Measurements from ENCODE around the gene MYB.
"Not testable (repeated sequence)": the region's sequence is repeated elsewhere in the genome, so short reads cannot be mapped to it uniquely, and the experiment has no call there.

Gene MYB

DNA sequence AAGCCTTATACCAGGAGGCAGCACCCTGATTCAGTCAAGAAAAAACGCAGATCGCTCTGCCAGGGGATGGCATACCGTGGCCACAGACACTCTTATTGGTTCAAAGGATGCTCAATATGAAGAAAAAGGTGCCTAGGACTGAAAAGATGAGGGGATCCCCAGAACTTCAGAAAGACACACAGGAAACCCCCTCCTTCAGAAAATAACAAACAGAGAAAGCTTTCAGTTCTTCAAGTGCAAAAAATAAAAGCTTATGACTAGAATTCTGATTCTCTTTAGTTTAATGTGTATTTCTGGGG lies 17.7 kb upstream of the MYB start:
- DNase-seq (ENCODE audit: low read depth in 2 of 2): no peak

DNA sequence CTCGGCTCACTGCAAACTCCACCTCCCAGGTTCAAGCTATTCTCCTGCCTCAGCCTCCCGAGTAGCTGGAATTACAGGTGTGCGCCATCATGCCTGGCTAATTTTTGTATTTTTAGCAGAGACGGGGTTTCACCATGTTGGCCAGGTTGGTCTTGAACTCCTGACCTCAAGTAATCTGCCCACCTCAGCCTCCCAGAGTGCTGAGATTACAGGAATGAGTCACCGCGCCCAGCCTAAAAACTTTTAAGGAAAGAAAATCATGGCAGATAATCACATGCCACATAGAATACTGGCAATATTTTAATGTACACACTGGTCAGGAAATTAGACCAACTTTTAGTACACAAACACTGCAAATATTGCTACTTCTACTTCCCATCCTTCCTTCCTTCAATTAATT lies 16.7 kb upstream of the MYB start:
- DNase-seq (ENCODE audit: low read depth in 2 of 2): not testable (repeated sequence)

- DNase-seq (ENCODE audit: low read depth in 2 of 2): no peak
Measured at GRCh38 chr6:135165031-135165430, 16.1 kb upstream of the MYB start.

DNA sequence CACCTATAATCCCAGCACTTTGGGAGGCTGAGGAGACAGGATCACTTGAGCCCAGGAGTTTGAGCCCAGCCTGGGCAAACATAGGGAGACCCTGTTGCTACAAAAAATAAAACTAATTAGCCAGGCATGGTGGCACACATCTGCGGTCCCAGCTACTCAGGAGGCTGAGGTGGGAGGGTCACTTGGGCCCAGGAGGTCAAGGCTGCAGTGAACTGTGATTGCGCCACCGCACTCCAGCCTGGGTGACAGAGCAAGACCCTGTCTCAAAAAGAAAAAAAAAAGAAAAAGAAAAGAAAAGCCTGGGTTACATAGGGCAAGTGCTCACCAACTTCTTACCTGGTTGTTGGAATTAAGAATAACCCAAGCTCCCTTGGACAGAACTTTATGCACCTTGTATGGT lies 14.6 kb upstream of the MYB start:
- DNase-seq (ENCODE audit: low read depth in 2 of 2): no peak

DNA sequence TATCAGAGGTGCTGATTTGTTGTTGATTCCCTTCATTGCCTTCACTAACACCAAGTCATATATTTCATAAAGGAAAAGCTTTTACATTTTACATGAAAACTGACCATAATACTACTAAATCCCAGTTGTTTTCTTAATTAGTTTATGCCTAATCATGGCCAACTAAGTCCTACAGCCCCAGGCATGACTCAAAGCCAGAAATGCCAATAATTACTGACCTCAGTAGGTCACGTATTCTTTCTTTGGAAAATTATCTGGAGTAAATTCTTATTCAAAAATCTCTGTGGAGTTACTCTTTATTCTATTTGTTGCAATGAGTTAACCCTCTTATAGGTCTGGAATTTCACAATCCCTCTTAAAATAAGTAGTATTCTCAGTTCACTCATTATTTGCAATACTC lies 13.5 kb upstream of the MYB start:
- no peak for DNase-seq (ENCODE audit: low read depth in 2 of 2)

DNA sequence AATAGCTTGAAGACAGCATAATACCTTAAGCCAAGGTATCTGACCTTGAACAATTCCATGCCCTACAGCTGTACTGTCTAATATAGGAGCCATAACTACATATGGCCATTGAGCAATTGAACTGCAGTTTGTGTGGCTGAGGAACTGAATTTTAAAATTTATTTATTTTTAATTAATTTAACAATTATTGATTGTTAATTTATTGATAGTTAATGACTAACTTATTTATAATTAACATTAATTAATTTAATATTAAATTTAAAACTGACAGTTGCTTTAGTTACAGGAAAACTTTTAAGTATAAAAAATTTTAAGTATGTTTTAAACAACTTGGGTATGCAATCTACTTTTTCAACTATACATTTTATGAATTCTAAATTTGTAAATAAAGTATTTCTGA lies 12.3 kb upstream of the MYB start:
- no peak for DNase-seq (ENCODE audit: low read depth in 2 of 2)

DNA sequence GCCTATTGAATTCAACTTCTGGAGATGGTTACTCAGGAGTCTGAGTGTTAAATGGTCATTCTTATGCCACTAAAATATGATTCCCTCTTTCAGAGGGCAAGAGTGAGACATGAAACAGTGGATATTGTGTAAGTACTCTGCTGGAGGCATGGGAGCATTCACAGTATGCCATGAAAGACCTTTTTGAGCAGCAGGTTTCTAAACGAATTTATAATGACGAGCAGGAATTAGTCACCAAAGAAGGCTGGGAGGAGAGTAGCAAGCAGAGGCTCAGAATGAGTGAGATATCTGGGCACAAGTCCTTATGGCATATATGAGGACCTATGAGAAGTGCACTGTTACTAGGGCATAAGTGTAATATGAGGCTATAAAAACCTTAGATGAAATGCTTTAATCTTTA lies 10.9 kb upstream of the MYB start:
- DNase-seq (ENCODE audit: low read depth in 2 of 2): no peak

DNA sequence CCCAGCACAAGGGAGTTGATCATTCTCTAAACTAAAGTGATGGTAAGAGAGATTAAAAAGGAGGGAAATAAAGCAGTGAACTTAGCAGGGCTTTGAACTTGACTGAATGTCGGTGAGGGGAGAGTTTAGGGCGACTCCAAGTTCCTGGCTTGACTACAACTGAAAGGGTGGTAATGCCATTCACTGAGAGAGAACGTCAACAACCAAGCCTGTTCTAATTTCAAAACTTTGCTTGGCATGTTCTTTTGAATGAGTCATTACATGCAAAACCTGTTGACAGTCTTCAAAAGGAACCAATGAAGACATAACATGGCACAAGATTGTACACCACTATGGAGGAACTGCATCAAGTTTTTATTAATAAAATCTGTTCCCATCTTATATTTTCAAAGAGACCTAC lies 10.3 kb upstream of the MYB start:
- peak in 1 of 2 donors; percentile 19 for DNase-seq (ENCODE audit: low read depth in 2 of 2)

- no peak for DNase-seq (ENCODE audit: low read depth in 2 of 2)
Measured at GRCh38 chr6:135173242-135173988, 7.7 kb upstream of the MYB start.

DNA sequence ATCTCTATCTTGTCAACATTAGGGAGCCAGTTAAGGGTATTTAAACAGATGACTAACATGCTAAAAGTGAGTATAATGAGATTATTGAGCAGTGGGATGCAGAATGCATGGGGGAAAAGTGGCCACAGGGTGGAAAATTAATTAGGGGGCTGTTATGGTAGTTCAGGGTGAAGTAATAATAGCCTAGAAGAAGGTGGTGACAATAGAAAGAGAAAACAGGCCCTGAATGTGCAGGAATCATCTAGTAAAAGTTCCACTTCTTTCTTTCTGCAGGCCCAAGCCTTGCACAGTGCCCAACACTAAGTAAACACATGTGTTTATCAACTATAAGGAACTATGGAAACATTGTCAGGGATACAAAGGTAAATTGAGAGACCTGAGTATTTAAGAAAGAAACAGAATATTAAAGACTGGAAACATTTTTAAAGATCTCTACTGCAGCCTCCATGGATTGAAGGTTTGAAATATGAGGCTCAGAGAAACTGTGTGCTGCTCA lies 7.1 kb upstream of the MYB start:
- no peak for DNase-seq (ENCODE audit: low read depth in 2 of 2)

- DNase-seq (ENCODE audit: low read depth in 2 of 2): no peak
Measured at GRCh38 chr6:135176058-135176457, 5.0 kb upstream of the MYB start.

GRCh38 chr6:135176464-135176863 lies 4.6 kb upstream of the MYB start:
- DNase-seq (ENCODE audit: low read depth in 2 of 2): no peak

DNA sequence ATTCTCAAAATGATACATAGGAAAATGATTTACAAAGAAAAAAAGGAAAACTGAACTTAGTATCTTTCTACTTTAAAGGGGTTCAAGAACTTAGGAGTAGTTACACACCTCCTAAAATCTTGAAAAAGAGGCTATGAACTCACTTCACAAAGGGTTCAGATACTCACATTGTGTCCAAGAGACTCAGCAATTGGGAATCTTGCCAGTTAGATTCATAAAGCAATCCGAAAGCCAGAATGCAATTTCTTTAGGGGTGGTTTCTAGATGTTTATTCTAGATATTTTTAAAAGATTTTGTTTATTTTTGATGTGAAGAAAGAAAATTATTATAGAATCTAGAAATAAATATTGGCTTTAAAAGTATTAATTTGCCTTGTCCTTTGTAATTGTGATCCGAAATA lies 1.7 kb upstream of the MYB start:
- no peak for DNase-seq (ENCODE audit: low read depth in 2 of 2)

- peak in 1 of 2 donors; percentile 12 for DNase-seq (ENCODE audit: low read depth in 2 of 2)
Measured at GRCh38 chr6:135179920-135180541, 1.1 kb upstream of the MYB start.

GRCh38 chr6:135181333-135182070 lies 394 bp downstream of the MYB start:
- no peak for DNase-seq (ENCODE audit: low read depth in 2 of 2)

- peak in 1 of 2 donors; percentile 17 for DNase-seq (ENCODE audit: low read depth in 2 of 2)
Measured at GRCh38 chr6:135182071-135183001, 1.2 kb downstream of the MYB start.

DNA sequence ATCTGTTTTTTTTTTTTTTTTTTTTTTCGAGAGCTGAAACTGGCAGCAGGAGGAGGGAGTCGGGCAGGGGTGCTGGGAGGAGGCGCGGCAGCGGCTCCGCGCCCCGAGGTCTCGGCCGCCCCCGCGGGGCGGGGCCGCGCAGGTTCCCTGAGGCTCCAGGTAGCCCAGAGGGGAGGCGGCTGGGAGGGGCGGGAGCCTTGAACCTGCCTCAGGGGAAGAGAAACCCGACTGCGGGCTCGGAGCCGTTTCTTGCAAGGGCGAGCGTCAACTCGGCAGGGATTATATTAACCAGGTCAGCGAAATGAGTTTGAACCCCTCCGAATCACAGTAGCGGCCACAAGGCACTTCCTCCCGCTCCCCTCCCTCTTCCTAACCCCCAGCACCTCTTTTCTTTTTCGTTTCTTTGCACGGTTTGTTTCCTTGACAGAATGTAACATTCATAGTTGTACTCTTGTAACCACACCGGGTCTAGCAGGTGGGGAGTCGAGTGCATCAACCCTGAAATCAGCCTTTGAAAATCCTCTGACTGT lies 2.0 kb downstream of the MYB start:
- DNase-seq (ENCODE audit: low read depth in 2 of 2): peak; percentile 68 to 74

DNA sequence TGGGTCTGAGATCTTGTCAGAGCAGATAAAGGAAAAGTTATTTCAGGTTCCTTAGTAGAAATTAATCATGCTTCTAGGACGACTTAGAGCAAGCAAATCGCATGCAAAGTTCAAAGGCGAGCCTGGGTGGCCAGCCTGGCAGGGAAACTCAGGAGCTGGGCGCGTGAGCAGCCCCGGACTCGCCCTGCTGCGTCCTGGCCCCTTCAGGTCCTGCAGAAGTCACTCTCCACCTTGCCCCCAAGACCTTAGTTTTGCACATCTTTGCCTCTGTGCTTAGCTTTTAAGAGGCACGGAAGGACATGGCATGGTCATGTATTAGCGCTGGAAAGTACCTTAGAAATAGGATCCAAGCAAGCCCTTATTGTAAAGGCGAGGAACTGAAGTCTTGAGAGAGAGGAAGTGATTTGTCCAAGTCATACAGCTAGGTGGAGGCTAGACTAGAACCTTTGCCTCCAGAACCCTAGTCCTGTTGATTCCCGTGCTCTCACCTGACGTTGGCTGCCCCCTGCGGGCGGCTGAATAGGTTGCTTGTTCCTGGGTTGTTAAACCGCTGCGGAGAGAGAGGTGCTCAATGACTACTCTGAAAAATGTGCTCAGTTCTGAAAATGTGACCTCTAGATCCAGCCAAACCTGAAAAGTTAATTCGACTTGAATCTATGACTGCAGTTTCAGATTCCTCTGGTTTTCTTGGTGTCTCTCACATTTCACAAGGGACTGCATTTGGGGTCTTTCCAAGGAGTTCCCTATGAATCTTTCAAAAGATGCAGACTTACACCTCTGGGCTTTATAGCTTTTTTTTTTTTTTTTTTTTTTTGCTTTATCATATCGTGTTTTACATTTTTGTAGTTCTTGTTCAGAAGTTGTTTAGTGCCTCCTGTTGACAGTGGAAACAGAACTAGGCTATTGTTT lies 2.7 kb downstream of the MYB start:
- DNase-seq (ENCODE audit: low read depth in 2 of 2): peak; percentile 61 to 78

DNA sequence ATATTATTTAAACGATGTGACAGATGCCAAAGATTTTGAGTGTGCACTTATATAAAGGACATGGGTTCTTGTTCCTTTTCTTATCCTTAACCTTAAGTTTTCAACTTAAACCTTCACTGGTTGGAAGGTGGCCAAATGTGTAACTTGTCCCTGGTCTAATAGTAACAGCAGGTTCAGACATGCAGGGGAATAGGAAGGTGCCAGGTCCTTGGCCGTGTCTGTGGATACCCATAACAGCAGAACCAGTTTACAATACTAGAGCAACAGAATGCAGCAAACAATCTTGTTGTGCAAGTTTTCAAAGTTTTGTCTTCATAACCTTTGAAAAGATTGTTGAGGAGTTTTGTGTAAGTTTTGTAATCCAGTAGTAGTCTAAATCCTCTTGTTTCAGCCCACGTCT lies 4.4 kb downstream of the MYB start:
- no peak for DNase-seq (ENCODE audit: low read depth in 2 of 2)

DNA sequence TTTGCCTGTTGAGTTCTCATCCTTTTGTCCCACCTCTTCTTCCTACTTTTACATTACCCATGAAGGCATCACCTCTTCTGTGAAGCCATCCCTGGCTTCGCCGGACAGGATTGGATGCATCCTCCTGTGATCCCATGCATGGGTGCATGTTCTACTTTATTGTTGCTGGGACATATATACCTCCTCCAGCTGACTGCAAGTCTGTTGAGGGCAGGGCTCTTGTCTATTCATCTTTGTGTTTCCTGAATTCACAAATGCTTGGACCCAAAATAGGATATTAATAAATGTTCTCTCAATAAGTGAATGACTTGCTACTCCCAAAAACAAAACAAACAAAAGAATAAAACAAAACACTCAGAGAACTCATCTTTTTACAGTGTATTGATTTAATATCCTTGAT lies 5.1 kb downstream of the MYB start:
- DNase-seq (ENCODE audit: low read depth in 2 of 2): no peak

- DNase-seq (ENCODE audit: low read depth in 2 of 2): no peak
Measured at GRCh38 chr6:135187372-135187771, 6.3 kb downstream of the MYB start.

Measured in stimulated activated CD4-positive, alpha-beta T cell treated with anti-CD3 and anti-CD28 coated beads, Interleukin-4, amount 100 ng/mL, for 48 hours (primary cell).